GM18951 (cell line): ENCODE results near the gene RABGGTA.

Experiments used
- POLR2A ChIP-seq: IDR thresholded peaks from 4 replicates; pipeline ENCODE4 v1.6.1; 2011; ENCODE audit warnings: mild to moderate bottlenecking; ENCODE audit not compliant: insufficient read length, insufficient read depth; ENCODE audit errors: extremely low read depth
- in situ Hi-C: fragments of 300-500 bp; cut with MboI; formaldehyde crosslinking; loops from one replicate; pipeline ENCODE4 v1.12.0; 2022; ENCODE audit warnings: low sequenced_read_pairs, mixed read lengths, inconsistent platforms; ENCODE audit not compliant: unreplicated experiment

The RABGGTA gene

DNA sequence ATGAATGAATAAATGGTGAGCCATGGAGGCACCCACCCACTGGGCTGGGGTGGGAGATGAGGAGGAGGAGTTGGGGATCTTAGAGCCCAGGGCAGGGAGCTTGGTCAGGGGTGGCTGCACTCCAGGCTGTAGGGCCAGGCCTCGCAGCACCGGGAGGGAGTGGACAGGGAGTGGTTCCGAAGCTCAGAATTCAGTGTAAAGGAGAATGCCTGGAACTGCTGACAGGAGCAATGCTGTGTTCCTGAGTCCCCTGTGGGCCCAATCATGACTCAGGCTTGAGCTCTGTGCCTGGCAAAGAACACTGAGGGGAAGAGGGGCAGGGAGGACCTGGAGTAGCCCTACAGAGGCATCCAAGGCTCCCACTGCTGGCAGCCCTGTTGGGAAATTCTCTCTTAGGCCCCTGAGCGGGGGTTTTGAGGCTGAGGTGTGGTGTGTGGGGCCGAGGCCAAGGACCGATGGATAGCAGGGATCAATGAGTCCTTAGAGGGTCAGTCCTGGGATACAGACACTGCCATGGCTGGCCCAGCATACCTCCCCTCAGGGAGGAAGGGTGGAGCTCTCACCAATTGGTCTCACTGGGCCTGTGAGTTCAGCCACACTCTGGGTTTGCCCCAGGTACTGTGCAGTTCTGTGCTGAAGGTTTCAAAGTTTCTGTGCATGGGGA, 9.5 kb upstream of the RABGGTA start:
- TF ChIP-seq POLR2A = no peak
- in situ Hi-C loops = no loop called here

DNA sequence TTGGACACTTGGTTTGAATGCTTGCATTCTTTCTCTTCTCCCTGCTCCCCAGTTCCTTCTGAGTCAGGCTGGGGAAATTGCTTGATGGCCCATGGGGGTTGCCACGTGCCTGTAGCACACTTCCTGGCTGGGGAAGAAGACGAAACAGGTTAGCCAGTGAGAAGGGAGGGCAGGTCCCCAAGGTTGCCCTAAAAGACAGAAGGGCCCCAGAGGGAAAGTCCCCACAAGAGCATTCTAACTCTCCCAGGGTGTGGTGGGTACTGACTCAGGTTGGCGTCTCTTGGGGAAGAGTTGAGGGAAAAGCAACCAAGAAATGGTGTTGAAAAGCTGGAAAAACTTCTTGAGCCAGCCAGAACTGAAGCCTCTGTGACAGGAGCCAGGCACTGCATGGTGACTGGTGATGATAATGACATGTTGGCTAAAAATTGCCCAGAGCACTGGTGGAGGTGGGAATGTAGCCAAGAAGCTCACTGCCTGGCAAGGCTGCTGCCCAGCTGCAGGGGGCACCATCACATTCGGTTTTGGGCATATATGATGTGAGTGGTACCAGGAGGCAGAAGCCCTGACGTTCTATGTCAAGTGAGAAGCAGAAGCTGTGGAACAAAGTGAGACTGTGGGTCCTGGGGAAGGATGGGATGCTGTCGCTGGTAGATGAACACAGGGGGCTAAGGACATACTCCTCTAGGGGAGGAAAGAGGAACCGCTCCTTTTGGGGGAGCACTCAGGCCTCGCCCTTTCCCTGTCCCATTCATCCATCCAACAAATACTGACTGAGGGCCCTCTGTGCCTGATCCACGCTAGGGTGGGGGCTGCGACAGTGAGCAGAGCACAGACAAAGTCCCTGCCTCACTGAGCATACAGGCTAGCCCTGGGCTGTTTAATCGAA, 8.1 kb upstream of the RABGGTA start:
- TF ChIP-seq POLR2A = no peak
- in situ Hi-C loops = no loop called here

DNA sequence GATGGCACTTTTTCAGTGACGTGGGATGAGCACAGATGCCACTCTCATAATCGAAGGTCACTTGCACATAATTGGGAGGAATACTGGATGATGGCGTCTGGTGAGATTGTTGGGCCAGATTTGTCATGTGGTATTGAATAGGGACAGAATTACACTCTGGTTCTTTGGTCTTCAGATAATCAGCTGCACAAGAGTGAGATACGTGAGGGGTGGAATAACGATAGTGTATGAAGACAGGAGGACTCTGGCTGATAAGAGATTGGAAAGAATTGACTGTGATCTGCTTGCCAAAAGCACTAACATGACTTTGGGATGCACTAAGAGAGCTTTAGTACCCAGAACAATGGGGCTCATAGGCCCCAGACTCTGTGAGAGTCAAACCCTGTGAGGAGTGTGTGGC, 7.0 kb upstream of the RABGGTA start:
- in situ Hi-C loops = no loop called here
- no peak for TF ChIP-seq POLR2A

DNA sequence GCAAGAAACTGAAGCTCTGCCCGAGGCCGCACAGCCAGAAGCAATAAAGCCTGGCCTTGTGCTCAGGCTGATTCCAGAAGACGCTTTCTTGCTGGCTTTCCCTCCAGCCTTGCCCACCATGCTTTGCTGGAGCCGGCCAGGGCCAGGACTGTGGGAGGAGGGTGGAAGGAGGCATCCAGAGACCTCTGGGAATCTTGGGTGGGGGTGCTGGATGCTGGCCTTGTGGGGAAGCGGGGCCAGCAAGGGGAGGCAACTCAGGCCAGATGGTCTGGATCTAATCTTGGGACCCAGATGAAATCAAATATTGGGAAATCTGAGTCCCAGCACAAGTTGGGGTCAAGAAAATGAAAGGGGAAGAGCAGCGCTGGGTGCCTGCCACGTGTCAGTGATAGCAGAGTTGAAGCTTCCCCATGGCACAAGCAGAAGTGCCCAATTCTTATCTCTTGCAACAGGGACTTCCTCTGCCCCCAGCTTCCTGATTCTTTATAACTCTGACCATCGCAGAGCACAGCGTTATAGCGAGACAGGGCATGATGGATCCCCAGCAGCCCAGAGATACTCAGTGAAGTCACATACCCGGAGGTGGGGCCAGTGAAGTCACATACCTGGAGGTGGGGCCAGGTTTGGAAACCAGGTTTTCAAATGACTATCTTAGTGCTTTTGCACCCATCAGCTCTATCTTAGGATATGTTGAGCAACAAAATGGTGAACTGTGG, 6.4 kb upstream of the RABGGTA start:
- in situ Hi-C loops = no loop called here
- TF ChIP-seq POLR2A = no peak

DNA sequence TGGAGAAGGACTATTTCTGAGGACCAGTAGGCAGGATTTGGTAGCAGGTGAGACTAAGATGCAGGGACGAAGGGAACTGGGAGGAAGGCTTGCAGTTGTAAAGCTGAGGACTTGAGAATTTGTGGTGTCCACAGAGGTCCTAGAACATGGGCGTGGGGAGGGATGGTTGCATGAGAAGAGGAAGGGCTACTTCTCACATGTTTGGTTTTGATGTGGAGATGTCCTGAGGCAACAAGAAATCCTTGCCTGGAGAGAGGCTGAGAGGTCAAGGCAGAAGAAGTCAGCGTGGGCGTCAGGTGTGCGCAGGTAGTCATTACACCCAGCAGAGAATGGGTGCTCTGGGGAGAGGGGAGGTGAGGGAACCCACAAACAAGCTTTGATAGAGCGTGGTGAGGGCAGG, 5.7 kb upstream of the RABGGTA start:
- in situ Hi-C loops = no loop called here
- TF ChIP-seq POLR2A = no peak

DNA sequence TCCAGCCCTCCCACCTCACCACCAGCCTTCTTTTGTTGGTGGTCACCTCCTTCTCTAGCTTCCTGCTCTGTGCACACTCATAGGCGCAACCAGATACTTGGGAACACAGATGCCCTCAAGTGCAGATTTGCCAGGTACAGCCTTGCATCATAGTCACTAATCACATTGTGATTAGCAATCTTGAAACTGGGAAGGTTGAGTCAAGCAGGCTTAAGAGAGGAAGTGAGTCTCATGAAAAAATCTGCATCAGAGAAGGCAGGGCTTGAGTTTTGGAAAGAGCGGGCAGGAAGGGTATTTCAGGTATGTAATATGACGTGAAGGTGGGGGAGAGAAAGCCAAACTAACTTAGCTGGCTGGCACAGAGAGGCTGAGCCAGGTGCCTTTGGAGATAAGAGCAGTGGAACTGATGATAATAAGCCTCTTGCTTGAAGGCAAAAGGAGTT, 2.7 kb upstream of the RABGGTA start:
- no peak for TF ChIP-seq POLR2A
- in situ Hi-C loops = no loop called here

DNA sequence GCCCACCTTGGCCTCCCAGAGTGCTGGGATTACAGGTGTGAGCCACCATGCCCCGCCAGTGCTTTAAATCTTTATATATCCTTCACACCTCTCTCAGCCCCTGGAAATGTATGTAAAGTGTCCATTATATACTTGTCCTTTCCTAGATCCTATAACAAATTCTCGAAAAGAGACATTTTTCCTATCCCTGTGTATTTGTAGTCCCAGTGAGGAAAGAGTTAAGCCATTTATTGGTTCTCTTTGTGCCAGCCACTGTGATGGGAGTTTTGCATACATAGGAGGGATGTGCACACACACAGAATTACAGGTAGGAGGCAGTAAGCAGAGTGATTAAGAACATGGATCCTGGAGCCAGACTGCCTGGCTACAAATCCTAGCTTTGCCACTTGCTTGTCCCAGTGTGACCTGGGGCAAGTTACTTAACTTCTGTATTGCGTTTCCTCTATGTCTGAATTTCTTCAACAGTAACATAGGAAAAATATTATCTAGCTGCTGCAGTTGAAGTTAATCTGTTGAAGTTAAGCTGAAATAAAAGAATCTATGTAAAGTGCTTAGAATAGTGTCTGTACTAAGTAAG, 2.1 kb upstream of the RABGGTA start:
- TF ChIP-seq POLR2A = no peak
- in situ Hi-C loops = no loop called here

DNA sequence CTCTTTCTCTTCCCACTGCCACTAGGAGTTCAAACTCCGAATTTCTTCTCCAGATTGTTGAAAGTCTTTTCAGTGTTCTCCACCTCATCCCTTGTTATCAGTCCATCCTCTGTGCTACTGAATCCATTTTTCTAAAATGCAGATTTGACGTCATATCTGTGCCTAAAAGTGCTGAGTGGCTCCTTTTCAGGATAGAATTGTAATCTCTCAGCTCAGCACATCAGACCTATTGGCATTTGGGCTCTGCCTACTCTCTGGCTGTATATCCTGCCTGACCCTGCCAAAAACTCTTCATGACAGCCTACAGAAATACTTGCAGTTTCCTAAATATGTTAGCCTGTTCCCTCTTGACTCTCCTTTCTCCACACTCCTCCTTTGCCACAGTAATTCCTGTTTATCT, 1.1 kb upstream of the RABGGTA start:
- no peak for TF ChIP-seq POLR2A
- in situ Hi-C loops = no loop called here

DNA sequence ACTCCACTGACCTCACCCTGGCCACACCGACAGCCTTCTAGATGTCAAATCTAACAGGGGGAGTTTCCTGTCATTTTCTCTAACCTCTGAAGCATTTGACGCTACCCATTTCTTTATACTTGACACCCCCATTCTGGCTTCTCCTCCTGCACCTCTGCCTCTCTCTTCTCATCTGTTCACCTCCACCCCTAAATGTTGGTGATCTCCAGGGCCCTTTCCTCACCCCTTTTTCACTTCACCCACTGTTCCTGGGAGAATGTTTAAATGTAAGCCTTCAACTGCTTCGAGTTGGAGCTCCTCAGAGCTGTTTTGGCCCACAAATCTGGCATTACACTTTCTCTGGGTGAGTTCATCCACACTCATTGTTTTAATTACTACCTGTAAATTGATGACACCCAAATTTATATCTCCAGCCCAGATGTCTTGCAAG, 452 bp upstream of the RABGGTA start:
- in situ Hi-C loops = no loop called here
- no peak for TF ChIP-seq POLR2A

DNA sequence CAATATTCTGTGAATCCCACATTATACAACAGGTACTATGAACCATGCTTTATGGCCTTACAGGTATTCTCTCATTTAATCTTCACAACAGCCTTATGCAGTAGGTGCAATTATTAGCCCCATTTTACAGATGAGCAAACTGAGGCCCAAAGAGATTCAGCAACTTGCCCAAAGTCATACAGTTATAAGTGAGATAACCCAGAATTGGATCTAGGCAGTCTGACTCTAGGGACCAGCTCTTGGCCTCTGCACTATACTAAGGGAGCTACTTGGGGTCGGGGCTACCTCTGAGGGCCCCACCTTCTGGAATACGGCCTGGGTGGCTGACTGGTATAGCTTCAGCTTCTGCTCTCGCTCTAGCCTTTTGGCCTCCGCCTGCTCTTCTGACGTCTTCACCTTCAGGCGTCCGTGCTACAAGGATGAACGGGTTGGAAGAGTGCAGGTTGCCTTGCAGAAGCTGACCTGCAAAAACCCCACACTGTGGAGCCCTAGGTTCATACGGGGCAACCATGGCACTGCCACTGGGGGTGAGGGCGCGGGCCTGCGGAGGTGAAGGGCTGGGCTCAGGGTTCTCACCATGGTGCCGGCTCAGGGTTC, 762 bp downstream of the RABGGTA start:
- TF ChIP-seq POLR2A = no peak
- in situ Hi-C loops = no loop called here

DNA sequence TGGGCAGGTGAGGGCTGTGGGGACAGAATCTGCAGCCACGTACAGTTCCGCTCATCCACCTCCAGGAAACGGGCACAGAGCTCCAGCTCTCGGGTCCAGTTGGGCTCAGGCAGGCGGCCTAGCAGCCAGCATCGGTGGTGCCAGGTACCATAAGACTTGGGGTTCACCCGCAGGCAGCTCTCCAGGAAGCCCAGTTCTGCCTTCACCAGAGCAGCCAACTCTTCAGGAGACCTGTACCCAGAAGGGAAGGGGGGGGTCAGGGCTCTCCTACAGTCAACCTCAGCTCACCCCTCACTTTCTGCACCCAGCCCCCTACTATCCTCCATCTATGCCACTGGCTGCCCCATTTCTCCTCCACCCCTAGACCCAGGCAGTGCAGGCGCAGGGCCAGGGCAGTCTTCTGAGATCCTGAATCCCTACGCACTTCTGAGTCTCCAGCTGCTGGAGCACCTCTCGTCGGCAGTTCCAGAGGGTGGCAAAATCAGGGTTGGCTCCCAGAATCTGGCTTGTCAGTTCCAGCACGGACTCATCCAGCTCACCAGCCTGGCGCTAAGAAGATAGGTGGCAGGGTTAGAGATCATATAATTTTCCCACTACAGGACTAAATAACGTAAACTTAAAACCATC, 1.4 kb downstream of the RABGGTA start:
- in situ Hi-C loops = no loop called here
- TF ChIP-seq POLR2A = no peak

DNA sequence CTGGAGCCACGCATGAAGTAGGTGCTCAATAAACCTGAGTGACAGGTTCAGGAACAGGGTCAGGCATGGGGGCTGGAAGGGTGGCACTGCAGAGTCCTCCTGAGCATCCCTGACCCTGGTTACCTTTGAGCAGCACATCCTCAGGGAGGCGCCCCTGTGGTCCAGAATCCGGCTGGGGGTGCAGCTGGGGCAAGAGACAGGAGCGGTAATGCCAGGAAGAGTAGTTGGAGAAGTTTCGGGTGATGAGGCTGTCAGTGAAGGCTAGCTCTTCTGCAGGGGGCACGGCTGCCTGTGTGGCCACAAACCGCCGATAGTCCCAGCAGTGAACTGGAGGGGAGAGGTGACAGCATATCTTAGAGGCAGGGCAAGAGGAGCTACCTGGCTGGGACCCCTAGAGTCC, 2.0 kb downstream of the RABGGTA start:
- no peak for TF ChIP-seq POLR2A
- in situ Hi-C loops = no loop called here
